ENCODE data around the gene NLRP7. TPM values are rescaled to one million over a fixed set of nuclear protein-coding genes. Genes with fewer than 3 reads are reported as not detected.
"Not testable (repeated sequence)": the region's sequence is repeated elsewhere in the genome, so short reads cannot be mapped to it uniquely, and the experiment has no call there.

Gene NLRP7
- not detected in 2 replicates for total RNA-seq

DNA sequence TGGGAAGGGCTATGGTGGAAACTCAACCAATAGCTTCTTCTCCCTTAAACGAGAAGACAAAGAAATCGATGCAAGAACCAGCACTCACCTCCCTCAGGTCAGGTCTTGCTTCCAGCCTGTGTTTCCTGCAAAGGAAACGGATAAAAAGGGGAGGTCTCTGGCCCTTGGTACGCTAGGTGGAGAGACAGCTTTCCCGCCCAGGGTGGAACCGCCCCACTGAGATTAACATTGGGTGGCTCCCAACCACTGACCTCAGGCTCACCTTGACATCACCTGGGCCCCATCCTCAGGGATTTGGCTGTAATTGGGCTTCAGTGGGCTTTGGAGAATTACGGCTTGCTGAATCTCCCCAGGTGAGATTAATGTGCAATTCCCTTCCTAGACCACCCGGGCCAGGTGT lies at the start of gene NLRP7:
NLRP7 (minus strand) TSS at position 150 of the 400 bp plus-strand sequence.
- Mint-ChIP-seq H3K4me3 (no peak within 1 kb of the TSS), H3K4me1 (ENCODE audit: low read depth) (no peaks in the 10 kb centered on the region), H3K9me3 (no peaks in the 10 kb centered on the region), H3K27me3 (ENCODE audit: insufficient read depth) (peaks cover 6% of the 10 kb centered on the region), H3K36me3 (ENCODE audit: low read depth) (no peaks in the 10 kb centered on the region), H3K27ac (no peak within 1 kb of the TSS)
- intact Hi-C loops (cut with micrococcal nuclease) = no loop called here
- no peak for DNase-seq (ENCODE audit: low spot score)

DNA sequence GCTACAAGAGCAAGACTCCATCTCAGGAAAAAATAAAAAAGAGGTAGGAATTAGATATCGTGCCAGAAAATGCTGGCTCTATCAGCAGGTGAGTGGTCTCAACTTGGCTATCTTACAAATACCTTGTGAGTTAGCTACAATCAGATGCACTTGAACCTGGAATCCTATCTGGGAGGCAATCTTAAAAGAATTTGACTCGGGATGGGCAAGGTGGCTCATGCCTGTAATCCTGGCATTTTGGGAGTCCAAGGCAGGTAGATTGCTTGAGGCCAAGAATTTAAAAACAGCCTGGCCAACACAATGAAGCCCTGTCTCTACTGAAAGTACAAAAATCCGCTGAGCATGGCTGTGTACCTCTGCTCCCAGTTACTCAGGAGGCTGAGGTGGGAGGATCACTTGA lies 48.2 kb upstream of the NLRP7 start:
- H3K27me3 Mint-ChIP-seq (ENCODE audit: insufficient read depth) = no peaks in the 10 kb centered on the region
- intact Hi-C loops (cut with micrococcal nuclease) = no loop called here
- H3K9me3 Mint-ChIP-seq = peaks cover 8% of the 10 kb centered on the region
- no peak for DNase-seq (ENCODE audit: low spot score)
- H3K4me3 Mint-ChIP-seq = no peak overlapping the region
- H3K4me1 Mint-ChIP-seq (ENCODE audit: low read depth) = no peaks in the 10 kb centered on the region
- no peak overlapping the region for H3K27ac Mint-ChIP-seq
- H3K36me3 Mint-ChIP-seq (ENCODE audit: low read depth) = peaks cover 10% of the 10 kb centered on the region

DNA sequence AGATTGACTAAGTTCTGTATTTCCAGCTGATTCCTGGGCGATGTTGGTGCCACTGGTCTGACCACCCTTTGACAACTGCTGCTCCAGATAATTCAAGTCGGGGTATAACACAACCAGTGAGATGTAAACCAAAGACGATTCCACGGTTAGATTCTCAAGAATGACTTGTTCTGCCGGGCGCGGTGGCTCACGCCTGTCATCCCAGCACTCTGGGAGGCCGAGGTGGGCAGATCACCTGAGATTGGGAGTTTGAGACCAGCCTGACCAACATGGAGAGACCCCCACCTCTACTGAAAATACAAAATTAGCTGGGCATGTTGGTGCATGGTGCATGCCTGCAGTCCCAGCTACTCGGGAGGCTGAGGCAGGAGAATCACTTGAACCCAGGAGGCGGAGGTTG lies 42.2 kb upstream of the NLRP7 start:
- H3K9me3 Mint-ChIP-seq; H3K27me3 Mint-ChIP-seq (ENCODE audit: insufficient read depth); intact Hi-C loops (cut with micrococcal nuclease); H3K4me1 Mint-ChIP-seq (ENCODE audit: low read depth); DNase-seq (ENCODE audit: low spot score); H3K27ac Mint-ChIP-seq; H3K4me3 Mint-ChIP-seq: not testable (repeated sequence)
- peaks cover 10% of the 10 kb centered on the region for H3K36me3 Mint-ChIP-seq (ENCODE audit: low read depth)

DNA sequence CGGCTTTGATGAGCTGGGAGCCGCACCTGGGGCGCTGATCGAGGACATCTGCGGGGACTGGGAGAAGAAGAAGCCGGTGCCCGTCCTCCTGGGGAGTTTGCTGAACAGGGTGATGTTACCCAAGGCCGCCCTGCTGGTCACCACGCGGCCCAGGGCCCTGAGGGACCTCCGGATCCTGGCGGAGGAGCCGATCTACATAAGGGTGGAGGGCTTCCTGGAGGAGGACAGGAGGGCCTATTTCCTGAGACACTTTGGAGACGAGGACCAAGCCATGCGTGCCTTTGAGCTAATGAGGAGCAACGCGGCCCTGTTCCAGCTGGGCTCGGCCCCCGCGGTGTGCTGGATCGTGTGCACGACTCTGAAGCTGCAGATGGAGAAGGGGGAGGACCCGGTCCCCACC lies 35.2 kb upstream of the NLRP7 start:
- H3K36me3 Mint-ChIP-seq (ENCODE audit: low read depth); H3K9me3 Mint-ChIP-seq; H3K27me3 Mint-ChIP-seq (ENCODE audit: insufficient read depth); intact Hi-C loops (cut with micrococcal nuclease); H3K4me1 Mint-ChIP-seq (ENCODE audit: low read depth); H3K4me3 Mint-ChIP-seq; H3K27ac Mint-ChIP-seq; DNase-seq (ENCODE audit: low spot score): not testable (repeated sequence)

DNA sequence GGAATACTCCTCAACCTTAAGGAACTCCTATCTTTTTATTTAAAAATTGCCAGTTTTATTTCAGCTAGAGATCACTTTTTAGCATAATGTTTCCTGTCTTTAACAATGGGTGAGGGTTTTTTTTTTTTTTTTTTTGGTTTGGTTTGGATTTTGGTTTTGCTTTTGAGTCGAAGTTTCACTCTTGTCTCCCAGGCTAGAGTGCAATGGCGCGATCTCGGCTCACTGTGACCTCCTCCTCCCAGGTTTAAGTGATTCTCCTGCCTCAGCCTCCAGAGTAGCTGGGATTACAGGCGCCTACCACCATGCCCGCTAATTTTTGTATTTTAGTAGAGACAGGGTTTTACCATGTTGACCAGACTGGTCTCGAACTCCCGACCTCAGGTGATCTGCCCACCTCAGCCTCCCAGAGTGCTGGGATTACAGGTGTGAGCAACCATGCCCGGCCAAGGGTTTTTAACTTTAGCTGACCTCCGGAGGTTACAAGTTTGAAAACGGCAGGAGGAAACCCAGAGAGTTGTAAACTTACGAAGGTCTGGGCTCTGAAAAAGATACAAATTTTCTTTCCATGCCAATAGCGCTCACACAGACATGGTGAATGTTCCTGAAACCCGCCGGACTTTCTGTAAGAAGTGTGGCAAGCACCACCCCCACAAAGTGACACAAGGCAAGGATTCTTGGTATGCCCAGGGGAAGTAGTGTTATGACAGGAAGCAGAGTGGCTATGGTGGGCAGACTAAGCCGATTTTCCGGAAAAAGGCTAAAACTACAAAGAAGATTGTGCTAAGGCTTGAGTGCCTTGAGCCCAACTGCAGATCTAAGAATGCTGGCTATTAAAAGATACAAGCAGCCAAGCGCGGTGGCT lies 26.1 kb upstream of the NLRP7 start:
- H3K27me3 Mint-ChIP-seq (ENCODE audit: insufficient read depth); H3K9me3 Mint-ChIP-seq; DNase-seq (ENCODE audit: low spot score); H3K36me3 Mint-ChIP-seq (ENCODE audit: low read depth); intact Hi-C loops (cut with micrococcal nuclease): not testable (repeated sequence)
- peak overlapping the region; percentile 72 for H3K27ac Mint-ChIP-seq
- H3K4me3 Mint-ChIP-seq = peak overlapping the region; percentile 30
- H3K4me1 Mint-ChIP-seq (ENCODE audit: low read depth) = peaks cover 13% of the 10 kb centered on the region

DNA sequence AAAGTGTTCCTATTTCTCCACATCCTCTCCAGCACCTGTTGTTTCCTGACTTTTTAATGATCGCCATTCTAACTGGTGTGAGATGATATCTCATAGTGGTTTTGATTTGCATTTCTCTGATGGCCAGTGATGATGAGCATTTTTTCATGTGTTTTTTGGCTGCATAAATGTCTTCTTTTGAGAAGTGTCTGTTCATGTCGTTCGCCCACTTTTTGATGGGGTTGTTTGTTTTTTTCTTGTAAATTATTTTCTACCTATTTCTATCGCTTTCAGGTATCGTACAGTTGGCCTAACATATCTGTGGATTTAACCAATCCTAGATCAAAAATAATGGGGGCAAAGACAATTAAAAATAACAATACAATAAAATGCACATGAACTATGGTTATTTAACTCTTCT lies 24.1 kb upstream of the NLRP7 start:
- H3K4me3 Mint-ChIP-seq; H3K27me3 Mint-ChIP-seq (ENCODE audit: insufficient read depth); H3K36me3 Mint-ChIP-seq (ENCODE audit: low read depth); H3K27ac Mint-ChIP-seq; H3K9me3 Mint-ChIP-seq; DNase-seq (ENCODE audit: low spot score); intact Hi-C loops (cut with micrococcal nuclease): not testable (repeated sequence)
- peaks cover 13% of the 10 kb centered on the region for H3K4me1 Mint-ChIP-seq (ENCODE audit: low read depth)

DNA sequence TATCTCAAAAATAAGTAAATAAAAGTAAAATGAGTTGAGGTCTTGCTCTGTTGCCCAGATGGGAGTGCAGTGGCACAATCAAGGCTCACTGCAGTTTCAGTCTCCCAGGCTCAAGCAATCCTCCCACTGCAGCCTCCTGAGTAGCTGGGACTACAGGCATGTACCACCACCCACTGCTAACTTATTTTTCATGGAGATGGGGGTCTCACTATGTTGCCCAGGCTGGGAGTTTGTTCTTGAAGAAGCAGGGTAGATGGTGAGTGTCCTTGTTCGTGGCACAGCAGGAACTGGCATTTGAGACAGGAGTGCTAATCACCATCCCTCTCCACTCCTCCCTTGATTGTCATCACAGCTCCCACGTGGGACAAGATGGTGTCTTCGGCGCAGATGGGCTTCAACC lies 22.3 kb upstream of the NLRP7 start:
- no peaks in the 10 kb centered on the region for H3K27me3 Mint-ChIP-seq (ENCODE audit: insufficient read depth)
- intact Hi-C loops (cut with micrococcal nuclease) = no loop called here
- peaks cover 10% of the 10 kb centered on the region for H3K36me3 Mint-ChIP-seq (ENCODE audit: low read depth)
- H3K9me3 Mint-ChIP-seq = peaks cover 5% of the 10 kb centered on the region
- no peak for DNase-seq (ENCODE audit: low spot score)
- no peak overlapping the region for H3K27ac Mint-ChIP-seq
- H3K4me3 Mint-ChIP-seq = no peak overlapping the region
- peaks cover 13% of the 10 kb centered on the region for H3K4me1 Mint-ChIP-seq (ENCODE audit: low read depth)

DNA sequence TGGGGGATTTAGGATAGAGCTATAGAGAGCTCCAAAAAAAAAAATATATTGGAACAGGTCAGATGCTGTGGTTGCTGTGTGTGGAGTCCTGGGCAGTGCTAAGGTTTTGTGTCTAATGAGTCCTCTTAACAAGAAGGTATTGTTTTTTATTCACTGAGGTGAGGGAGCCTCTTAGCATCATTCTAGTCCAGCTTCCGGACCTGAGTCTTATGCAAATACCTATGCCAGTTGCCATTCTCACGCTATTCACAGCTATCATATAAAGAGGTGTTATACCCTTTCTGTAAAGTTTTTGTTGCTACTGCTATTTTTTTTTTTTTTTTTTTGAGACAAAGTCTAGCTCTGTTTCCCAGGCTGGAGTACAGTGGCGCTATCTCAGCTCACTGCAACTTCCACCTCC lies 20.3 kb upstream of the NLRP7 start:
- H3K4me1 Mint-ChIP-seq (ENCODE audit: low read depth) = no peaks in the 10 kb centered on the region
- intact Hi-C loops (cut with micrococcal nuclease) = no loop called here
- H3K9me3 Mint-ChIP-seq = no peaks in the 10 kb centered on the region
- H3K27me3 Mint-ChIP-seq (ENCODE audit: insufficient read depth) = no peaks in the 10 kb centered on the region
- H3K27ac Mint-ChIP-seq = no peak overlapping the region
- H3K4me3 Mint-ChIP-seq = peak overlapping the region; percentile 54
- no peak for DNase-seq (ENCODE audit: low spot score)
- peaks cover 7% of the 10 kb centered on the region for H3K36me3 Mint-ChIP-seq (ENCODE audit: low read depth)

DNA sequence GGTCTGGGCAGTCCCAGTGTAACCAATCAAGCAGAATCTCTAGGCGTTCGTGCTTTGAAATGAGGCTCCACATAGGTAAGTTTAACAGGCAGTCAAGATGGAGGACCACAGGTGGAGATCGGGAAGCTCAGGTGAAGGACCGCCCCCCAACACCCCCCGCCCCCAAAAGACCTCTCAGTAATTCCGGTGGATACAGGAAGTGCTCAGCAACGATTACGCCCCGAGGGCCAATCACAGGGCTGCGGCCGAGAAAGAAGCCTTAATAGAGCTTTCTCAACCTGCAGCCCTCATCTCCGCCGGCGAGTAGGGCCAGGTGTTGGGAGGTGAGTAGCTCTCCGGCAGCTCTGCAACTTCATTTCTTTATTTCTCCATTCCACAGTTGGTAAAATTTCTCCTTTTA lies 17.7 kb upstream of the NLRP7 start:
- DNase-seq (ENCODE audit: low spot score); H3K9me3 Mint-ChIP-seq; H3K4me1 Mint-ChIP-seq (ENCODE audit: low read depth); H3K4me3 Mint-ChIP-seq; H3K27ac Mint-ChIP-seq; H3K36me3 Mint-ChIP-seq (ENCODE audit: low read depth); intact Hi-C loops (cut with micrococcal nuclease); H3K27me3 Mint-ChIP-seq (ENCODE audit: insufficient read depth): not testable (repeated sequence)

DNA sequence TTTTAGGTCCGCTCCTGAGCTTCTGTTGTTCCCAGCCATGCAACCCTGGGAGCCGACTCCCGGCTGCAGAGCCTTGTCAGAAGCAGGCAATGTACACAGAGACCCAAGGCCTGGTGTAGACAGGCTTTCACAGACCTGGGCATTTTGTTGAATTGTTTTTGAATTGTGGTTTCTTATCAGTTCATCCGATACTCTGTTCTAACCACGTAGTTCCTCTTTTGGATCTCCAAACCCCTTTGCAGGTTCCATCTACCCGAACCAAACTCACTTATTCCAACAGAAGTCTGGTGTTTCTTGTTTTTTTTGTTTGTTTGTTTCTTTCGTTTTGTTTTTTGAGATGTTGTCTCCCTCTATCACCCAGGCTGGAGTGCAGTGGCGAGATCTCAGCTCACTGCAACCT lies 12.5 kb upstream of the NLRP7 start:
- H3K4me1 Mint-ChIP-seq (ENCODE audit: low read depth) = peaks cover 7% of the 10 kb centered on the region
- no peak for DNase-seq (ENCODE audit: low spot score)
- no peaks in the 10 kb centered on the region for H3K36me3 Mint-ChIP-seq (ENCODE audit: low read depth)
- no peaks in the 10 kb centered on the region for H3K9me3 Mint-ChIP-seq
- intact Hi-C loops (cut with micrococcal nuclease) = no loop called here
- H3K27ac Mint-ChIP-seq = no peak overlapping the region
- peak overlapping the region; percentile 23 for H3K4me3 Mint-ChIP-seq
- H3K27me3 Mint-ChIP-seq (ENCODE audit: insufficient read depth) = peaks cover 5% of the 10 kb centered on the region

DNA sequence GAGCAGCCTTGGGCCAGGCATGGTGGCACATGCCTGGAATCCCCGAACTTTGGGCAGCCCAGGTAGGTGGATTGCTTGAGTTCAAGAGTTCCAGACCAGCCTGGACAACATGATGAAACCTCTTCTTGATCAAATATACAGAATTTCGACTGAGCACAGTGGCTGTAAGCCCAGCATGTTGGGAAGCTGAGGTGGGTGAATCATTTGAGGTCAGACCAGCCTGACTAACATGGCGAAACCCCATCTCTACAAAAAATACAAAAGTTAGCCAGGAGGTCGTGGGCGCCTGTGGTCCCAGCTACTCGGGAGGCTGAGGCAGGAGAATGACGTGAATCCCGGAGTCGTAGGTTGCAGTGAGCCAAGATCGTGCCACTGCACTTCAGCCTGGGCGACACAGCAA lies 8.0 kb upstream of the NLRP7 start:
- DNase-seq (ENCODE audit: low spot score) = no peak
- Mint-ChIP-seq H3K27me3 (ENCODE audit: insufficient read depth) (peaks cover 3% of the 10 kb centered on the region), H3K9me3 (no peaks in the 10 kb centered on the region), H3K36me3 (ENCODE audit: low read depth) (no peaks in the 10 kb centered on the region), H3K4me3 (no peak overlapping the region), H3K4me1 (ENCODE audit: low read depth) (peaks cover 7% of the 10 kb centered on the region), H3K27ac (no peak overlapping the region)
- intact Hi-C loops (cut with micrococcal nuclease) = no loop called here

DNA sequence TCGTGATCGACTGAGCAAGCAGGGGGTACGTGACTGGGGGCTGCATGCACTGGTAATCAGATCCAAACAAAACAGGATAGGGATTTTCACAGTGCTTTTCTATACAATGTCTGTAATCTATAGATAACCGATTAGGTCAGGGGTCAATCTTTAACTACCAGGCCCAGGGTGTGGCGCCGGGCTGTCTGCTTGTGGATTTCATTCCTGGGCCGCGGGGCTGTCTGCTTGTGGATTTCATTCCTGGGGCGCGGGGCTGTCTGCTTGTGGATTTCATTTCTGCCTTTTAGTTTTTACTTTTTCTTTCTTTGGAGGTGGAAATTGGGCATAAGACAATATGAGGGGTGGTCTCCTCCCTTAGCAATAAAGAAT lies 6.0 kb upstream of the NLRP7 start:
- H3K4me1 Mint-ChIP-seq (ENCODE audit: low read depth); H3K4me3 Mint-ChIP-seq; H3K27ac Mint-ChIP-seq; intact Hi-C loops (cut with micrococcal nuclease); H3K9me3 Mint-ChIP-seq; H3K27me3 Mint-ChIP-seq (ENCODE audit: insufficient read depth); DNase-seq (ENCODE audit: low spot score); H3K36me3 Mint-ChIP-seq (ENCODE audit: low read depth): not testable (repeated sequence)

DNA sequence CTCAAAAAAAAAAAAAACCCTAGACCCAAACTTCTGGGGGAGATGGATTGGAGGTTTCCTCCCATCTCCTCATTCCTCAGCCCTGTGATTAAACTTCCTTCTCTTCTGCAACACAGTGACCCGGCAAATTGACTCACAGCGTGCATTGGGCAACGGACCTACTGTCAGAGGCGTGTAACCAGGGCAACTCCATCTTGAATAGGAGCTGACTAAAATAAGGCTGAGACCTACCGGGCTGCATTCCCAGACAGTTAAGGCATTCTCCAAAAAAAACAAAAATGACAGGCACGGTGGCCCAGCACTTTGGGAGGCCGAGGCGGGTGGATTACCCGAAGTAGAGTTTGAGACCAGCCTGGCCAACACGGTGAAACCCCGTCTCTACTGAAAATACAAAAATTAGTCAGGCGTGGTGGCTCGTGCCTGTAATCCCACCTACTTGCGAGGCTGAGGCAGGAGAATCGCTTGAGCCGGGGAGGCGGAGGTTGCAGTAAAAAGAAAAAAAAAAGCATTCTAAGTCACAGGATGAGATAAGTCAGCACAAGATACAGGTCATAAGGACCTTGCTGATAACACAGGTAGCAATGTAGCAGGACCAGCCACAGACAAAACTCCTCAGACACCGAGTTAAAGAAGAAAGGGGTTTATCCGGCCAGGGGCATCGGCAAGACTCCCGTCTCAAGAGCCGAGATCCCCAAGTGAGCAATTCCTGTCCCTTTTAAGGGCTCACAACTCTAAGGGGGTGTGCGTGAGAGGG lies 5.4 kb upstream of the NLRP7 start:
- no peak for DNase-seq (ENCODE audit: low spot score)
- Mint-ChIP-seq H3K4me1 (ENCODE audit: low read depth) (no peaks in the 10 kb centered on the region), H3K27ac (no peak overlapping the region), H3K9me3 (no peaks in the 10 kb centered on the region), H3K4me3 (no peak overlapping the region), H3K27me3 (ENCODE audit: insufficient read depth) (peaks cover 6% of the 10 kb centered on the region), H3K36me3 (ENCODE audit: low read depth) (no peaks in the 10 kb centered on the region)
- intact Hi-C loops (cut with micrococcal nuclease) = no loop called here

All from activated T-helper 1 cell treated with anti-CD3 and anti-CD28 coated beads, Interleukin-12 subunit alpha, Interleukin-12 subunit beta, Interleukin-2, Interleukin-4 antibody, amounts not matched to agents 30 ng/mL and 10 ng/mL and 1 ng/mL, durations not matched to agents 14 hours and 24 hours and 36 hours (primary cell).